HG02678 (cell line): Measurements from ENCODE around the gene RC3H1.
"Not testable (repeated sequence)": the region's sequence is repeated elsewhere in the genome, so short reads cannot be mapped to it uniquely, and the experiment has no call there.

ENCODE experiments used
- ATAC-seq: cut with Tn5 transposase; IDR thresholded peaks from one replicate; pipeline ENCODE4 v1.9.1; 2021; ENCODE audit warnings: mild to moderate bottlenecking, moderate library complexity; ENCODE audit not compliant: unreplicated experiment

Gene RC3H1

GRCh38 chr1:174022080-174022975 lies at the start of gene RC3H1:
Gene RC3H1, minus strand, starts transcription at chr1:174022357. Its CDS starts 29,372 bp downstream, at chr1:173992985.
- ATAC-seq, result peak; percentile 92

- ATAC-seq, result no peak
Observed at GRCh38 chr1:174070614-174071013, 48.5 kb upstream of the RC3H1 start.

GRCh38 chr1:174068000-174068399 lies 45.8 kb upstream of the RC3H1 start:
- ATAC-seq, result no peak

GRCh38 chr1:174060090-174060489 lies 37.9 kb upstream of the RC3H1 start:
- ATAC-seq, result no peak

- ATAC-seq, result no peak
Observed at GRCh38 chr1:174058624-174059023, 36.5 kb upstream of the RC3H1 start.

- not testable (repeated sequence) for ATAC-seq
Observed at GRCh38 chr1:174056609-174057008, 34.5 kb upstream of the RC3H1 start.

- ATAC-seq, result not testable (repeated sequence)
Observed at GRCh38 chr1:174055797-174056196, 33.6 kb upstream of the RC3H1 start.

GRCh38 chr1:174053826-174054225 lies 31.7 kb upstream of the RC3H1 start:
- no peak for ATAC-seq

- ATAC-seq, result no peak
Observed at GRCh38 chr1:174052621-174053020, 30.5 kb upstream of the RC3H1 start.

- no peak for ATAC-seq
Observed at GRCh38 chr1:174051956-174052355, 29.8 kb upstream of the RC3H1 start.

- no peak for ATAC-seq
Observed at GRCh38 chr1:174049514-174049913, 27.4 kb upstream of the RC3H1 start.

- no peak for ATAC-seq
Observed at GRCh38 chr1:174044418-174045222, 22.5 kb upstream of the RC3H1 start.

GRCh38 chr1:174042509-174042908 lies 20.4 kb upstream of the RC3H1 start:
- not testable (repeated sequence) for ATAC-seq

GRCh38 chr1:174041369-174041768 lies 19.2 kb upstream of the RC3H1 start:
- ATAC-seq, result no peak

- ATAC-seq, result no peak
Observed at GRCh38 chr1:174040387-174040786, 18.2 kb upstream of the RC3H1 start.

GRCh38 chr1:174039027-174039426 lies 16.9 kb upstream of the RC3H1 start:
- no peak for ATAC-seq

GRCh38 chr1:174036798-174037197 lies 14.6 kb upstream of the RC3H1 start:
- no peak for ATAC-seq

- ATAC-seq, result no peak
Observed at GRCh38 chr1:174036204-174036603, 14.0 kb upstream of the RC3H1 start.

- no peak for ATAC-seq
Observed at GRCh38 chr1:174032671-174033222, 10.6 kb upstream of the RC3H1 start.

GRCh38 chr1:174031099-174031498 lies 8.9 kb upstream of the RC3H1 start:
- ATAC-seq, result no peak

GRCh38 chr1:174028495-174028894 lies 6.3 kb upstream of the RC3H1 start:
- ATAC-seq, result no peak
